PC-9 (cell line): ENCODE data around the gene SPEN. TPM values are rescaled to one million over a fixed set of nuclear protein-coding genes. Genes with fewer than 3 reads are reported as not detected.

Source experiments
- BruUV-seq: library from RNA; stranded (reverse); fragments of 400-500 nt; replicated peaks from 2 replicates; lab custom pipeline; 2021; lab: Mats Ljungman, UMichigan
- CTCF ChIA-PET: fragments of 300-600 bp; sonication (Branson Sonifier 250); formaldehyde crosslinking; loops from one replicate; lab custom pipeline; 2022; ENCODE audit warnings: antibody characterized with exemption; lab: Charles Lee
- POLR2A ChIA-PET: fragments of 300-600 bp; sonication (Branson Sonifier 250); formaldehyde crosslinking; loops from one replicate; lab custom pipeline; 2022; ENCODE audit warnings: antibody characterized with exemption; ENCODE audit not compliant: unreplicated experiment; lab: Charles Lee
- DNase-seq, 2 experiments: peaks; one replicate each; pipeline versions ENCODE4 v3.0.0 to v3.0.0-alpha.2; 2015 to 2022; ENCODE audit warnings: mixed read lengths in 1 of 2
- H2AFZ ChIP-seq: fragments of 200-600 bp; sonication (generic); 2 replicates; pipeline ENCODE4 v1.8.1; 2017; ENCODE audit warnings: antibody characterized with exemption
- H3F3A ChIP-seq: fragments of 200-600 bp; sonication (generic); 2 replicates; pipeline ENCODE4 v1.8.1; 2017; ENCODE audit warnings: antibody characterized with exemption, mild to moderate bottlenecking, low read depth; ENCODE audit not compliant: insufficient read depth
- H3K27ac ChIP-seq: fragments of 200-600 bp; sonication (generic); 2 replicates; pipeline ENCODE4 v1.6.1; 2016; ENCODE audit warnings: mixed run types
- H3K27me3 ChIP-seq: fragments of 200-600 bp; sonication (generic); 2 replicates; pipeline ENCODE4 v1.6.1; 2016; ENCODE audit warnings: low read depth, mixed run types; ENCODE audit not compliant: insufficient read depth
- H3K36me3 ChIP-seq: fragments of 200-600 bp; sonication (generic); 2 replicates; pipeline ENCODE4 v1.6.1; 2016; ENCODE audit warnings: low read depth, mixed run types
- H3K4me1 ChIP-seq: fragments of 200-600 bp; sonication (generic); replicated peaks from 2 replicates; pipeline ENCODE4 v1.6.1; 2016; ENCODE audit warnings: mixed run types; ENCODE audit not compliant: insufficient read depth
- H3K4me2 ChIP-seq: fragments of 200-600 bp; sonication (generic); 2 replicates; pipeline ENCODE4 v1.6.1; 2017; ENCODE audit warnings: mixed run types
- H3K4me3 ChIP-seq: fragments of 200-600 bp; sonication (generic); 2 replicates; pipeline ENCODE4 v1.6.1; 2016; ENCODE audit warnings: mixed run types
- H3K79me2 ChIP-seq: fragments of 200-600 bp; sonication (generic); 2 replicates; pipeline ENCODE4 v1.6.1; 2017; ENCODE audit warnings: low read depth, mixed run types
- H3K9me2 ChIP-seq: fragments of 200-600 bp; sonication (generic); 2 replicates; pipeline ENCODE4 v1.8.1; 2017; ENCODE audit warnings: mild to moderate bottlenecking; ENCODE audit not compliant: insufficient read depth
- H3K9me3 ChIP-seq: fragments of 200-600 bp; sonication (generic); 2 replicates; pipeline ENCODE4 v1.8.1; 2016; ENCODE audit warnings: low read depth; ENCODE audit not compliant: insufficient read depth
- H4K20me1 ChIP-seq: fragments of 200-600 bp; sonication (generic); 2 replicates; pipeline ENCODE4 v1.8.1; 2017; ENCODE audit not compliant: insufficient read depth
- EZH2 ChIP-seq: fragments of 200-600 bp; sonication (generic); IDR thresholded peaks from 2 replicates; pipeline ENCODE4 v1.8.0; 2017; ENCODE audit warnings: antibody characterized with exemption, low read depth
- intact Hi-C: fragments of 100-400 bp; cut with micrococcal nuclease; formaldehyde crosslinking; loops from one replicate; pipeline ENCODE4 v1.10.0; 2022; ENCODE audit not compliant: unreplicated experiment
- total RNA-seq: library from RNA; stranded (reverse); gene quantifications from 2 replicates; pipeline ENCODE4 v1.2.3, GENCODE V29; 2021
- TF ChIP-seq, protein P1 (sequence below): fragments of 200-600 bp; sonication (generic); conservative IDR thresholded peaks from 2 replicates; pipeline ENCODE4 v1.6.1; 2017; ENCODE audit warnings: mixed run types, antibody characterized with exemption, mild to moderate bottlenecking, moderate library complexity

The SPEN gene
- total RNA-seq, 1 experiment from 2014 or later: 46.8 TPM

DNA sequence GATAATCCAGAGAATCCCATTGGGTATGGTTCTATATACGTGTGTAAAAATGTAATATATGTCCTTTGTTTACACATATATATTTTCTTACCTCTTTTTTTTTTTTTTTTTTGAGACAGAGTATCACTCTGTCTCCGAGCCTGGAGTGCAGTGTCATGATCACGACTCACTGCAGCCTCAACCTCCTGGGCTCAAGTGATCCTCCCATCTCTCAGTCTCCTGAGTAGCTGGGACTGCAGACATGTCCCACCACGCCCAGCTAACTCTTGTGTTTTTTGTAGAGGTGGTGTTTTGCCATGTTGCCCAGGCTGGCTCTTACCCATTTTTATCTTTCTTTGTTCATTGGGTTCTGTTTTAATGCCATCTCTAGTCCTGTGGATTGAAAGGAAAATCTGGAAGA lies 68.9 kb downstream of the SPEN start:
- Histone ChIP-seq H3K27me3 (no peaks in the 10 kb centered on the region), H3K4me2 (no peak overlapping the region), H4K20me1 (no peaks in the 10 kb centered on the region; the same call in 1 of the 2 replicates), H3F3A (peaks cover 22% of the 10 kb centered on the region; the same call in 1 of the 2 replicates), H3K36me3 (peaks cover 19% of the 10 kb centered on the region; the same call in 1 of the 2 replicates), H3K27ac (peak overlapping the region; percentile 43; the same call in 1 of the 2 replicates), H2AFZ (no peak overlapping the region), H3K79me2 (peaks cover 64% of the 10 kb centered on the region), H3K4me3 (no peak overlapping the region), H3K9me3 (no peaks in the 10 kb centered on the region), H3K9me2 (no peaks in the 10 kb centered on the region), H3K4me1 (peaks cover 24% of the 10 kb centered on the region)
- no TSS peak for BruUV-seq
- intact Hi-C loops: loop anchor here (5.0 kb wide), 1 partner anchor 69 kb away; the partner anchor contains the start of gene SPEN
- CTCF ChIA-PET: no interaction called here
- TF ChIP-seq EZH2: no peak
- TF ChIP-seq, protein P1, sequence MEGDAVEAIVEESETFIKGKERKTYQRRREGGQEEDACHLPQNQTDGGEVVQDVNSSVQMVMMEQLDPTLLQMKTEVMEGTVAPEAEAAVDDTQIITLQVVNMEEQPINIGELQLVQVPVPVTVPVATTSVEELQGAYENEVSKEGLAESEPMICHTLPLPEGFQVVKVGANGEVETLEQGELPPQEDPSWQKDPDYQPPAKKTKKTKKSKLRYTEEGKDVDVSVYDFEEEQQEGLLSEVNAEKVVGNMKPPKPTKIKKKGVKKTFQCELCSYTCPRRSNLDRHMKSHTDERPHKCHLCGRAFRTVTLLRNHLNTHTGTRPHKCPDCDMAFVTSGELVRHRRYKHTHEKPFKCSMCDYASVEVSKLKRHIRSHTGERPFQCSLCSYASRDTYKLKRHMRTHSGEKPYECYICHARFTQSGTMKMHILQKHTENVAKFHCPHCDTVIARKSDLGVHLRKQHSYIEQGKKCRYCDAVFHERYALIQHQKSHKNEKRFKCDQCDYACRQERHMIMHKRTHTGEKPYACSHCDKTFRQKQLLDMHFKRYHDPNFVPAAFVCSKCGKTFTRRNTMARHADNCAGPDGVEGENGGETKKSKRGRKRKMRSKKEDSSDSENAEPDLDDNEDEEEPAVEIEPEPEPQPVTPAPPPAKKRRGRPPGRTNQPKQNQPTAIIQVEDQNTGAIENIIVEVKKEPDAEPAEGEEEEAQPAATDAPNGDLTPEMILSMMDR: no peak
- POLR2A ChIA-PET: no interaction called here
- no peak for DNase-seq

DNA sequence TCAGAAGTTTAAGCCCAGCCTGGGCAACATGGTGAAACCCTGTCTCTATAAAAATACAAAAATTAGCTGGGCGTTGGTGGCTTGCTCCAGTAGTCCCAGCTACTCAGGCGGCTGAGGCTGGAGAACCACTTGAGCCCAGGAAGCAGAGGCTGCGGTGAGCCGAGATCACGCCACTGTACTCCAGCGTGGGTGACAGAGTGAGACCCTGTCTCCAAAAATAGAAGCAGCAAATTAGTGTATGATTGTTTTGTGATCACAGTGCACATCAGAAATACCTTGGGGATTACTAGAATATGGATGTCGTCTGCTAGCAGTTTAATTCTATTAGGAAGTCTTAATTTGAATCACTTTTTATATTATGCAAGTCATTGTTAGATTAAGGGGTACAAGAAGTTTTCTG lies 69.4 kb downstream of the SPEN start:
- Histone ChIP-seq H3K36me3 (peaks cover 15% of the 10 kb centered on the region; the same call in 1 of the 2 replicates), H3K9me3 (no peaks in the 10 kb centered on the region), H4K20me1 (no peaks in the 10 kb centered on the region; the same call in 1 of the 2 replicates), H3K4me1 (peaks cover 23% of the 10 kb centered on the region), H3K4me2 (no peak overlapping the region), H3K9me2 (no peaks in the 10 kb centered on the region), H2AFZ (no peak overlapping the region), H3K27me3 (no peaks in the 10 kb centered on the region), H3K79me2 (peaks cover 65% of the 10 kb centered on the region), H3F3A (peaks cover 18% of the 10 kb centered on the region; the same call in 1 of the 2 replicates), H3K27ac (0 out of 2 replicates have a peak overlapping the region, but pooled peaks have one; percentile 12), H3K4me3 (no peak overlapping the region)
- intact Hi-C loops: loop anchor here (5.0 kb wide), 1 partner anchor 70 kb away; the partner anchor contains the start of gene SPEN
- ChIA-PET CTCF (no interaction called here), POLR2A (no interaction called here)
- TF ChIP-seq, protein P1: no peak
- no peak for TF ChIP-seq EZH2
- no TSS peak for BruUV-seq
- no peak for DNase-seq

DNA sequence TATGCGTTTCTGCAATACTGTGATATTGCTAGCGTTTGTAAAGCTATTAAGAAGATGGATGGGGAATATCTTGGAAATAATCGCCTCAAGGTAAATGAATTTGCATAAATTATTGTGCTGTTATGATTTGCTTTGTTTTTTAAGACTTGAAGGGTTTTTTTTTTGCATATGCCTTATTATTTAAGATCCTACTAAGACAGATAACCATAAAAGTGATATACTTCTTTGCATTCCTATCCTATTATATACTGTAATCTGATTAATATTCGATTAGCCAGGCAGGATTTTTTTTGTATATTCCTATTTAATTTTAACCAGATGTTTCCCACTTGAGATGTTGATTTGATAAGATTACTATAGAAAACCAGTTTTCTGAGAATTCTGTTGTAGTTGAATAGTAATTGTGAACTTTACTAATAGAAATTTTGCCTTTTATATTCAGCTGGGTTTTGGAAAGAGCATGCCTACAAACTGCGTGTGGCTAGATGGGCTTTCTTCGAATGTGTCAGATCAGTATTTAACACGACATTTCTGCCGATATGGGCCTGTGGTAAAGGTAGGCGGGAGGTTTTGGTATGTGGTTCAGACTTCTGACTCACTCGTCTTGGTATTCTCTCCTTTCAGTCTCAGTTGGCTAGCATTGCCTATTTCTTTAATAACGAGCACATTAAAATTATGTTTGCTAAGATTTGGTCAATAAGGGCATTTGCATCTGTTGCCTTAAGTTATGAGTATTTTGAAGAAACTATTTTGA lies 71.6 kb downstream of the SPEN start:
- H3K4me2 ChIP-seq: peak overlapping the region; percentile 26; the same call in 1 of the 2 replicates
- peak; percentile 52 to 58 for DNase-seq
- peaks cover 18% of the 10 kb centered on the region; the same call in 1 of the 2 replicates for H3F3A ChIP-seq
- H3K9me3 ChIP-seq: no peaks in the 10 kb centered on the region
- no peaks in the 10 kb centered on the region; the same call in 1 of the 2 replicates for H4K20me1 ChIP-seq
- BruUV-seq: no TSS peak
- no peak overlapping the region for H2AFZ ChIP-seq
- intact Hi-C loops: loop anchor here (5.0 kb wide), 1 partner anchor 72 kb away; the partner anchor contains the start of gene SPEN
- H3K4me1 ChIP-seq: peaks cover 12% of the 10 kb centered on the region
- H3K4me3 ChIP-seq: no peak overlapping the region
- H3K27ac ChIP-seq: peak overlapping the region; percentile 39
- ChIA-PET CTCF (no interaction called here), POLR2A (interaction anchor here (0.6 kb wide), 1 partner anchor 70 kb away, joined by 24 read pairs; no protein-coding TSS in a partner anchor)
- peaks cover 9% of the 10 kb centered on the region; the same call in 1 of the 2 replicates for H3K36me3 ChIP-seq
- H3K79me2 ChIP-seq: peaks cover 48% of the 10 kb centered on the region
- TF ChIP-seq EZH2: no peak
- TF ChIP-seq, protein P1: no peak
- H3K27me3 ChIP-seq: no peaks in the 10 kb centered on the region
- no peaks in the 10 kb centered on the region for H3K9me2 ChIP-seq
